Brain microvascular endothelial cell (primary cell): Measurements from ENCODE around the gene MAN1A2.

Experiments
- DNase-seq: peaks from one replicate; pipeline ENCODE4 v3.0.0-alpha.2; 2020
- H3K27ac ChIP-seq: fragments of 250-450 bp; sonication (Bioruptor Pico); 2 replicates; pipeline ENCODE4 v1.5.1; 2020; ENCODE audit warnings: mild to moderate bottlenecking, moderate library complexity
- H3K27me3 ChIP-seq: fragments of 250-450 bp; sonication (Bioruptor Pico); replicated peaks from 2 replicates; pipeline ENCODE4 v1.5.1; 2020; ENCODE audit warnings: mild to moderate bottlenecking
- H3K36me3 ChIP-seq: fragments of 250-450 bp; sonication (Bioruptor Pico); replicated peaks from 2 replicates; pipeline ENCODE4 v1.5.1; 2020; ENCODE audit warnings: mild to moderate bottlenecking
- H3K4me3 ChIP-seq: 2 replicates; pipeline ENCODE4 v1.5.1; 2011; ENCODE audit warnings: low read depth, mild to moderate bottlenecking, control low read depth, low read length, moderate library complexity
- in situ Hi-C: cut with HindIII; loops from 2 replicates; pipeline ENCODE4 v1.10.0; 2017; ENCODE audit warnings: low sequenced_read_pairs, low pct_ligation_motif_present
- TF ChIP-seq, protein P1 (sequence below): IDR thresholded peaks from 2 replicates; pipeline ENCODE4 v1.5.1; 2011; ENCODE audit warnings: low read depth, mild to moderate bottlenecking, moderate library complexity, low read length, control low read depth, inconsistent platforms; ENCODE audit errors: missing control alignments

Gene MAN1A2

DNA sequence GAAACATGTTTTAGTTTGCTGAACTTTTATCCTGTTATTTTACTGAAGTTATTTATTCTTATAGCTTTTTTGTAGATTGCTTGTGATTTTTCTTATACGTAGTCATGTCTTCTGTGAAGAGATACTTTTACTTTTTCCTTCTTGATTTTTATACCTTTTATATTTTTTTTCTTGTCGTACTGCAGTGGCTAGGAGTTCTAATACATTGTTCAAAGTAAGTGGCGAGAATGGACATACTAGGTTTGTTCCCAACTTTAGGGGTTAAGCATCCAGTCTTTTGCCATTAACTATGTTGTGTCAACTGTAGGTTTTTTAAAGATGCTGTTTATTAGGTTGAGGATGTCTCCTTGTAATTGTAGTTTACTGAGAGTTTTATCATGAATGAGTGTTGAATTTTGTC, 36.3 kb downstream of the MAN1A2 start:
- in situ Hi-C loops = no loop called here
- DNase-seq = no peak
- Histone ChIP-seq H3K27me3 (no peaks in the 10 kb centered on the region), H3K36me3 (peaks cover 3% of the 10 kb centered on the region), H3K27ac (no peak overlapping the region), H3K4me3 (no peak overlapping the region)
- TF ChIP-seq, protein P1, sequence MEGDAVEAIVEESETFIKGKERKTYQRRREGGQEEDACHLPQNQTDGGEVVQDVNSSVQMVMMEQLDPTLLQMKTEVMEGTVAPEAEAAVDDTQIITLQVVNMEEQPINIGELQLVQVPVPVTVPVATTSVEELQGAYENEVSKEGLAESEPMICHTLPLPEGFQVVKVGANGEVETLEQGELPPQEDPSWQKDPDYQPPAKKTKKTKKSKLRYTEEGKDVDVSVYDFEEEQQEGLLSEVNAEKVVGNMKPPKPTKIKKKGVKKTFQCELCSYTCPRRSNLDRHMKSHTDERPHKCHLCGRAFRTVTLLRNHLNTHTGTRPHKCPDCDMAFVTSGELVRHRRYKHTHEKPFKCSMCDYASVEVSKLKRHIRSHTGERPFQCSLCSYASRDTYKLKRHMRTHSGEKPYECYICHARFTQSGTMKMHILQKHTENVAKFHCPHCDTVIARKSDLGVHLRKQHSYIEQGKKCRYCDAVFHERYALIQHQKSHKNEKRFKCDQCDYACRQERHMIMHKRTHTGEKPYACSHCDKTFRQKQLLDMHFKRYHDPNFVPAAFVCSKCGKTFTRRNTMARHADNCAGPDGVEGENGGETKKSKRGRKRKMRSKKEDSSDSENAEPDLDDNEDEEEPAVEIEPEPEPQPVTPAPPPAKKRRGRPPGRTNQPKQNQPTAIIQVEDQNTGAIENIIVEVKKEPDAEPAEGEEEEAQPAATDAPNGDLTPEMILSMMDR = no peak

DNA sequence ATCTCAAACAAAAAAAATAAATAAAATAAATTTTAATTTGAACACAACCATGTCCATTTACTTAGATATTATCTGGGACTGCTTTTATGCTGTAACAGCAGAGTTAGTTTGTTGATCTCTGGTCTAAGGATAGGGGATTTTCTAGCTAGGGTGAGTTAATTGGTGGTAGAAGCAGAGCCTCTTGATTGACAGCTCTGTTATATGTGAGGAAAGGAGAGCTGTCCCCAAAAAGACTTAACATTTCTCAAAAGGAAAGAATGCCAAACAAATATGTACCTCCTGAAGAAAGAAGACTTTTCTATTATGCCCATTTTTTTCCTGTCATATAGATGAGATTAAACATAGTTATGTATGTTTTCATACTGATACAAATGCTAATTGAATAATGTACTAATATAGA, 37.8 kb downstream of the MAN1A2 start:
- H3K36me3 ChIP-seq = peaks cover 3% of the 10 kb centered on the region
- H3K27ac ChIP-seq = no peak overlapping the region
- in situ Hi-C loops = no loop called here
- no peak for DNase-seq
- no peak overlapping the region for H3K4me3 ChIP-seq
- no peaks in the 10 kb centered on the region for H3K27me3 ChIP-seq
- TF ChIP-seq, protein P1 = no peak

DNA sequence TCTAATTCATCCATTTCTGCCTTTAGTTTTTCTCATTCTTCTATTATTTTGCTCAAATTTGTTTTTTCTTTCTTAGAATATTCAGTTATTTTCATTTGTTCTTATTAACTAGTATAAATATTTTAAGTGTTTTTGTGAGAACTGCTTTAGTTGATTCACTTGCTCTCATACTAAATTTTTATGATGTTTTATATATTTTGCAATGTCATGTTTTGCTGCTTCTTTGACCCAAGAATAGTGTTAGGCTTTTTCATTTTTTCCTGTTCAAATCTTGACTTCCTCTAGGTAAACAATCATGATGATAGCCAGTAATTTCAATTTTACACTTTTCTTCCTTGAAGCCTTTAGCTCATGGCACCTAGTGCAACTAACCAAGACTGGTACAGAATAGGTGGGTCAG, 45.2 kb downstream of the MAN1A2 start:
- no peak overlapping the region for H3K27ac ChIP-seq
- DNase-seq = no peak
- H3K4me3 ChIP-seq = no peak overlapping the region
- no peaks in the 10 kb centered on the region for H3K27me3 ChIP-seq
- TF ChIP-seq, protein P1 = no peak
- H3K36me3 ChIP-seq = no peaks in the 10 kb centered on the region
- in situ Hi-C loops = no loop called here

DNA sequence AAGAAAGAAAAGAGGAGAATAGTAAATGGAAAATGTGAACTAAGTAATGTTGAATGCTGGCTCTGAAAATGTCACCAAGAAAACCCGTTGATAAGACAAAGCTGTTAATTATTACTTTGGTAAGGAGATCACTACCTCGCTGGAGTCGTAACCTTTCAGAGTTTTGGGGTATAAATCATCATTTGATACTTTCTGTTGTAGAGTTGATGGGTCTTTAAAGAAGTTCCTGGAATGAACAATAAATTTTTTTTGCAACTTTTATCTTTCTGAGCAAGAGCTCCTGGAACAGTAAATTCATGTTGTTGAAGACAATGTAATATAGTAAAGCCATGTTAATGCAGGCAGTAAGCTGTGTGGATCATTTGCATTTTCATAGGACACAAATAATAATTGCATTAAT, 46.2 kb downstream of the MAN1A2 start:
- no peaks in the 10 kb centered on the region for H3K27me3 ChIP-seq
- H3K36me3 ChIP-seq = no peaks in the 10 kb centered on the region
- TF ChIP-seq, protein P1 = no peak
- DNase-seq = no peak
- no peak overlapping the region for H3K4me3 ChIP-seq
- in situ Hi-C loops = no loop called here
- no peak overlapping the region for H3K27ac ChIP-seq

DNA sequence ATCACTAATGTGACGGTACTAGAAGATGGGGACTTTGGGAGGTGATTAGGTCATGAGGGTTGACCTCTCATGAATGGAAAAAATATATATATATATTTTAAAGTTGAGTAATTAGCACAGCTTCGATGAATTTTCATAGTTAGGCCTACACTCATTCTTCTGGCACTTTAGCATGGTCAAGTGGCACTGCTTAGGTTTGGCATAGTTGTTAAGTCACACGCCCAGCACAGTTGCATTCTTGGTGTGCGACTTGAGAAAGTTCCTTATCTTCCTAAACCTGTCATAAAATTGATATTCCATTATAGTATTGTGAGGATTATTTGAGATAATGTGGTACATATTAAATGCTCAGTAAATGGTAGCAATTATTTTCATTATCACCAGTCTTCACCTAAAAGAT, 47.7 kb downstream of the MAN1A2 start:
- Histone ChIP-seq H3K27ac (no peak overlapping the region), H3K27me3 (no peaks in the 10 kb centered on the region), H3K36me3 (no peaks in the 10 kb centered on the region), H3K4me3 (no peak overlapping the region)
- DNase-seq = no peak
- in situ Hi-C loops = no loop called here
- TF ChIP-seq, protein P1 = no peak

DNA sequence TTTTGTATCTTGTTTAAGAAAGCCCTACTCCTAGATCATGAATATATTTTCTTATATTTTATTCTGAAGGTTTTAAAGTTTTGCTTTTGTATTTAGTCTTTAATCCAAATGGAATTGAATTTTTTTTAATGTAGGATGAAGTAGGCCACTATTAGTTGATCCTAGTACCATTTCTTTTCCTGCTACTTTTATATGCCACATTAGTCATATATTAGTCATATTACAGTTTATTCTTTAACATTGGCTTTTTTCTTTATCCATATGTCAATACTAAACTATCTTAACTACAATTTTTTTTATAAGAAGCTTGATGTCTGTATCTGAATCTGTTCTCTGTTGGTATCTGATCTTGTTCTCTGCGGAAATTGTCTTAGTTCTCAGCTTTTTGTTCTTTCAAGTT, 48.8 kb downstream of the MAN1A2 start:
- no peak for DNase-seq
- Histone ChIP-seq H3K36me3 (no peaks in the 10 kb centered on the region), H3K27ac (no peak overlapping the region), H3K4me3 (no peak overlapping the region), H3K27me3 (no peaks in the 10 kb centered on the region)
- in situ Hi-C loops = no loop called here
- TF ChIP-seq, protein P1 = no peak
